ENCODE measurements around the gene FKBP6. TPM values are rescaled to one million over a fixed set of nuclear protein-coding genes. Genes with fewer than 3 reads are reported as not detected.
"Not testable (repeated sequence)": the region's sequence is repeated elsewhere in the genome, so short reads cannot be mapped to it uniquely, and the experiment has no call there.

The FKBP6 gene
- polyA plus RNA-seq, 1 donor = 0.04 TPM

DNA sequence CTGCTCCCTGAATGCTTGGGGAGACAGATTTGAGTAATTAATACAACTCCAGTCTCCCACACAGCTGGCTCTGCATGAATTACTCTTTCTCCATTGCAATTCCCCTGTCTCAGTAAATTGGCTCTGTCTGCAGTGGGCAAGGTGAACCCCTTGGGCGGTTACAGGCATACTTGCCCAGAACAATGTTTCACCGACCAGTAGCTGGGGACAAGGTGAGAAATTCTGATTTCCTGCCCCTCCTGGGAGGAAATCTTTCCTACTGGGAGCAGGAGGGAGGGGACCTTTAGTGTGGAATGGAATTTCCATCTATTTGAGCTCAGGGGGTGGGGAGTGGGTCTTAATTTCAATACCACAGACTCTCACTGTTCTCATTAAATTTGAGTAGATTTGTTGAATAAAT is 63.4 kb downstream of the FKBP6 start:
- no CpG with 5 or more reads among the region's 2 CpGs for WGBS (ENCODE audit: insufficient coverage, low lambda C conversion rate)
- no peak for DNase-seq

GRCh38 chr7:73394422-73394821 is 66.5 kb downstream of the FKBP6 start:
- WGBS (ENCODE audit: insufficient coverage, low lambda C conversion rate) = no CpG with 5 or more reads among the region's 3 CpGs
- H3K4me3 ChIP-seq (ENCODE audit: low read length) = no peak overlapping the region
- H3K4me1 ChIP-seq (ENCODE audit: control insufficient read depth, insufficient read depth, low read length) = no peaks in the 10 kb centered on the region
- no peak overlapping the region for H3K27ac ChIP-seq (ENCODE audit: low read length)
- peaks cover 2% of the 10 kb centered on the region for H3K9me3 ChIP-seq (ENCODE audit: control insufficient read depth, low read depth, low read length)
- DNase-seq = no peak
- H3K27me3 ChIP-seq (ENCODE audit: control insufficient read depth, insufficient read depth, low read length) = no peaks in the 10 kb centered on the region
- no peaks in the 10 kb centered on the region for H3K36me3 ChIP-seq (ENCODE audit: control insufficient read depth, insufficient read depth, low read length)

More for the DNA sequence above, 63.4 kb downstream of the FKBP6 start:
- no peaks in the 10 kb centered on the region for H3K27me3 ChIP-seq (ENCODE audit: control insufficient read depth, insufficient read depth, low read length)
- H3K4me3 ChIP-seq (ENCODE audit: low read length) = no peak overlapping the region
- H3K4me1 ChIP-seq (ENCODE audit: control insufficient read depth, insufficient read depth, low read length) = no peaks in the 10 kb centered on the region
- H3K27ac ChIP-seq (ENCODE audit: low read length) = no peak overlapping the region
- peaks cover 15% of the 10 kb centered on the region for H3K9me3 ChIP-seq (ENCODE audit: control insufficient read depth, low read depth, low read length)
- no peaks in the 10 kb centered on the region for H3K36me3 ChIP-seq (ENCODE audit: control insufficient read depth, insufficient read depth, low read length)

DNA sequence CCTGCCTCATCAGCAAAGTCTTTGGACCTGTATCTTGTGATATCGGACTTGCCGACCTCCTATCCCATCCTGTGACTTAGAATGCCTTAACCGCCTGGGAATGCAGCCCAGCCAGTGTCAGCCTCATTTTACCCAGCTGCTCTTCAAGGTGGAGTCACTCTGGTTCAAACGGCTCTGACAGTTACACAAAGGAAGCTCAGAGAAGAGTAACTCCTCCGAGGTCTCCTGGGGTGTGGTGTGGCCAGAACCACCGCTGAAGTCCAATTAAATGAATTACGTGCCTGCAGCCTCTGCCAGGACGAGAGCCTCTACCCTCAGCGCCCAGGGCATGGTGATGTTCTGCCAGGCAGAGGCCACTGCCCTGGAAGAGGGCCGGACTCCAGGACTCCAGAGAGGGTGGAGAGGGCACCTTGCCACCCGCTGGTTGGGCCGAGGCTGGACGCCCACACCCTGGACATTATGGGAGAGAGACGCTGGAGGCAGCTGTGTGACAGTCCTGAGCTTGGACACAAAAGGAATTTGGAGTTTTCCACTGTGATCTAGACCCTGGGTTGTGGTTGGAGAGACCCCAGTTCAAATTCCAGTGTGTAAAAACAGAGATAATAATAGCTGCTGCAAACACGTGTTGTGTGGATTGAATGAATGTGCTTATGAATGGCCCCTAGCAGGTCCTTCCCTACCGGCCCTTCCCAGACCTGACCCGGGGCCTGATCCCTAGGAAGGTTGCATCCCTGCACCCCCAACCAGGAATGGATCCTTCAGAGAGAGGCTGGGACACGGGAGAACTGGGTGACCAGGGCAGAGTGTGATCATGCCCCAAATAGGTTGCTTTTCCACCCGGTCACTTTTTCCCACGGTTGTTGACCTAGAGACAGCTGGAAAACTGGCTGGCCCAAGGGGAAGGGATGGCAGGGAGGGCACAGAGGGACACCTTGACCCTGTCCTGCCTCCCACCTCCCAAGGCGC is 67.9 kb downstream of the FKBP6 start:
- DNase-seq = no peak
- H3K36me3 ChIP-seq (ENCODE audit: control insufficient read depth, insufficient read depth, low read length) = no peaks in the 10 kb centered on the region
- WGBS (ENCODE audit: insufficient coverage, low lambda C conversion rate) = no CpG with 5 or more reads among the region's 21 CpGs
- no peaks in the 10 kb centered on the region for H3K4me1 ChIP-seq (ENCODE audit: control insufficient read depth, insufficient read depth, low read length)
- no peaks in the 10 kb centered on the region for H3K27me3 ChIP-seq (ENCODE audit: control insufficient read depth, insufficient read depth, low read length)
- H3K9me3 ChIP-seq (ENCODE audit: control insufficient read depth, low read depth, low read length) = peaks cover 2% of the 10 kb centered on the region
- no peak overlapping the region for H3K27ac ChIP-seq (ENCODE audit: low read length)
- H3K4me3 ChIP-seq (ENCODE audit: low read length) = no peak overlapping the region

- Histone ChIP-seq H3K27ac (ENCODE audit: low read length) (no peak overlapping the region), H3K36me3 (ENCODE audit: control insufficient read depth, insufficient read depth, low read length) (no peaks in the 10 kb centered on the region), H3K27me3 (ENCODE audit: control insufficient read depth, insufficient read depth, low read length) (no peaks in the 10 kb centered on the region), H3K4me1 (ENCODE audit: control insufficient read depth, insufficient read depth, low read length) (no peaks in the 10 kb centered on the region), H3K9me3 (ENCODE audit: control insufficient read depth, low read depth, low read length) (peaks cover 2% of the 10 kb centered on the region), H3K4me3 (ENCODE audit: low read length) (peak overlapping the region; percentile 23)
- DNase-seq = no peak
- 70% methylated on average over 3 of the region's 14 CpGs for WGBS (ENCODE audit: insufficient coverage, low lambda C conversion rate)
Observed at GRCh38 chr7:73397521-73398281, 69.7 kb downstream of the FKBP6 start.

GRCh38 chr7:73399185-73400050 is 71.5 kb downstream of the FKBP6 start:
- H3K4me1 ChIP-seq (ENCODE audit: control insufficient read depth, insufficient read depth, low read length); H3K27me3 ChIP-seq (ENCODE audit: control insufficient read depth, insufficient read depth, low read length); H3K27ac ChIP-seq (ENCODE audit: low read length); H3K9me3 ChIP-seq (ENCODE audit: control insufficient read depth, low read depth, low read length); H3K36me3 ChIP-seq (ENCODE audit: control insufficient read depth, insufficient read depth, low read length): not testable (repeated sequence)
- DNase-seq = peak; percentile 70 to 80
- peak overlapping the region; percentile 7 for H3K4me3 ChIP-seq (ENCODE audit: low read length)
- WGBS (ENCODE audit: insufficient coverage, low lambda C conversion rate) = no CpG with 5 or more reads among the region's 19 CpGs

DNA sequence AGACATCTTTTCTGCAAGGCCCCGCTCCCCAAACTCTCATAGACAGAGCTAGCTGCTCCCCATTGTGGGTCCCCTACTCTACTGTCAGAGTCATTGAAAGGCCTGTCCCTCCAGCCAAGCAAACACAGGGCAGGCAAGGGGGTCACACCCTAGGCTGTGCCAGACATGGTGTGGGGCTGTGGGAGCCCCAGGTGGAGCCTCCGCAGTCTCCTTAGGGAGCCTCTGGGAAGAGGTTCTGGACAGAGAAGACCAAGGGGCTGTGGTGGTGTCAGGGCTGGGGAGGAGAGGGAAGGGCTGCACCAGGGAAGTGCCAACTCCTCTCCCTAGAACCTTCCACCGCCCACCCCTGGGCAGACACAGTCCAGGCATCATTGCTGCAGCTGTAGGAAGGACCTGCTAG is 76.9 kb downstream of the FKBP6 start:
- not testable (repeated sequence) for H3K4me3 ChIP-seq (ENCODE audit: low read length); H3K9me3 ChIP-seq (ENCODE audit: control insufficient read depth, low read depth, low read length); H3K36me3 ChIP-seq (ENCODE audit: control insufficient read depth, insufficient read depth, low read length); DNase-seq; H3K27ac ChIP-seq (ENCODE audit: low read length); H3K27me3 ChIP-seq (ENCODE audit: control insufficient read depth, insufficient read depth, low read length); H3K4me1 ChIP-seq (ENCODE audit: control insufficient read depth, insufficient read depth, low read length)
- no CpG with 5 or more reads among the region's 3 CpGs for WGBS (ENCODE audit: insufficient coverage, low lambda C conversion rate)

Other genes starting within 250 kb of the FKBP6 start
- 0.37 TPM for gene SPDYE9, start 242.1 kb upstream of the FKBP6 start, polyA plus RNA-seq
- gene NSUN5, start 19.3 kb upstream of the FKBP6 start, polyA plus RNA-seq = 23.8 TPM
- 0.42 TPM for gene TRIM50, start 79 bp upstream of the FKBP6 start, polyA plus RNA-seq
- 0.46 TPM for gene FZD9, start 105.6 kb downstream of the FKBP6 start, polyA plus RNA-seq
- 37.3 TPM for gene BAZ1B, start 194.1 kb downstream of the FKBP6 start, polyA plus RNA-seq
- gene BCL7B, start 229.5 kb downstream of the FKBP6 start, polyA plus RNA-seq = 40.7 TPM